Heart right ventricle (tissue), 16 donors: Measurements from ENCODE around the gene ULK4. TPM values are rescaled to one million over a fixed set of nuclear protein-coding genes. Genes with fewer than 3 reads are reported as not detected.

Experiments used
- ATAC-seq, 8 donors: fragments of 200-7000 bp; cut with Tn5 transposase; one replicate each; pipeline ENCODE4 v1.9.1; 2020; ENCODE audit warnings: mild to moderate bottlenecking in 8 of 8, moderate library complexity in 8 of 8, moderate number of reproducible peaks in 1 of 8
- DNase-seq, 2 donors: peaks; one replicate each; pipeline ENCODE4 v3.0.0-alpha.2; 2020
- H3K27ac ChIP-seq, 10 donors: fragments of 200-600 bp; sonication (generic) in 2 of 10; one replicate each; pipeline versions ENCODE4 v1.5.0 to v1.8.0; 2020 to 2022; ENCODE audit warnings: mild to moderate bottlenecking in 3 of 10
- H3K27me3 ChIP-seq, 7 donors: fragments of 200-600 bp; one replicate each; pipeline ENCODE4 v1.8.0; 2021 to 2022; ENCODE audit warnings: mild to moderate bottlenecking in 2 of 7
- H3K36me3 ChIP-seq, 9 donors: fragments of 200-600 bp; sonication (generic) in 1 of 9; one replicate each; pipeline versions ENCODE4 v1.5.0 to v1.8.0; 2020 to 2022; ENCODE audit warnings: mild to moderate bottlenecking in 2 of 9
- H3K4me1 ChIP-seq, 9 donors: fragments of 200-600 bp; sonication (generic) in 1 of 9; one replicate each; pipeline versions ENCODE4 v1.5.0 to v1.8.0; 2020 to 2022; ENCODE audit warnings: mild to moderate bottlenecking in 4 of 9
- H3K4me3 ChIP-seq, 10 donors: fragments of 200-600 bp; sonication (generic) in 2 of 10; one replicate each; pipeline versions ENCODE4 v1.5.0 to v1.8.0; 2020 to 2022; ENCODE audit warnings: mild to moderate bottlenecking in 7 of 10, moderate library complexity in 2 of 10
- H3K9me3 ChIP-seq, 11 donors: fragments of 200-600 bp in 10 of 11; sonication (generic) in 2 of 11; one replicate each; pipeline versions ENCODE4 v1.5.0 to v1.8.0; 2013 to 2022; ENCODE audit warnings: mild to moderate bottlenecking in 2 of 11, control low read depth in 1 of 11, moderate library complexity in 1 of 11
- CTCF ChIP-seq, 9 donors: fragments of 200-600 bp; sonication (generic) in 2 of 9; IDR thresholded peaks; one replicate each; pipeline versions ENCODE4 v1.5.0 to v1.8.0; 2021 to 2022; ENCODE audit warnings: antibody characterized with exemption in 9 of 9, mild to moderate bottlenecking in 5 of 9, moderate library complexity in 1 of 9
- WGBS, 2 donors: extraction: QIAGEN DNeasy Blood & Tissue Kit; methylation state at CpG; one replicate each; pipeline ENCODE4 v1.1.7; 2013; ENCODE audit warnings: inconsistent platforms in 1 of 2; 5-methylcytosine and 5-hydroxymethylcytosine counted together
- intact Hi-C, 10 donors: fragments of 100-400 bp; cut with DNase I; formaldehyde crosslinking; loops; one replicate each; pipeline versions ENCODE4 v1.11.1 to v1.14.2; 2022
- polyA plus RNA-seq, 2 donors: library from polyadenylated mRNA; stranded (reverse); fragments of 200-250 nt; gene quantifications; one replicate each; pipeline ENCODE4 v1.2.3, GENCODE V29; 2013
- total RNA-seq, 10 donors: library from RNA; stranded (reverse); fragmentation: NEBNext Ultra II Directional in 3 of 10; extraction: Animal tissue kit (Norgen Biotek cat#: 25700) in 3 of 10; gene quantifications; one replicate each; pipeline versions ENCODE4 v1.2.1 to v1.2.4, GENCODE V29; 2021 to 2023
- donor health status: Arrhythmogenic right ventricular cardiomyopathy.
- donor health status: ischemic (EF 13 %, LVEDD 7.1; RV severe dilation, severe dysfunction).
- donor health status: healthy with polysubstance abuse.
- donor health status: DM: no; HTN: yes; CAD: no.
- donor health status: DM: no; HTN: no; CAD: no.
- donor health status: ischemic (EF 25% LVEDD 6.9; RV normal size, moderate dysfunction).
- donor health status: ischemic (EF 25% LVEDD 5.7; RV mildly dilated, moderate dysfunction).
- donor health status: healthy.
- donor health status: DM: yes; HTN: yes; CAD: no.
- donor health status: Ischemic cardiomyopathy.
- donor health status: ischemic (EF 35%, LVEDD 5.7; RV mildly dilated, moderate dysfunction).
- donor health status: nonischemic (EF 11% LVEDD 7.7; RV severe dilation, severe dysfunction).
- donor health status: DM: yes; HTN: yes; CAD: no.
- donor health status: PGD.
- donor health status: ischemic (EF 29% LVEDD 5.4; RV normal size, mild dysfunction).
- donor health status: nonischemic (EF 23%, LVEDD 6.1; RV moderate dilation, normal function).

ULK4 gene
- total and polyA plus RNA-seq, 12 donors, result 1.4 to 11.4 (median 2.6) TPM

GRCh38 chr3:41525303-41526064 lies 436.4 kb downstream of the ULK4 start:
- ATAC-seq (peak in 1 of 8 donors; percentile 27), DNase-seq (no peak)
- intact Hi-C loops, result no loop called here
- Histone ChIP-seq H3K9me3 (no peaks in the 10 kb centered on the region), H3K4me1 (peaks cover 0 to 19% (median 6%) of the 10 kb centered on the region in 9 donors), H3K4me3 (no peak overlapping the region), H3K27ac (no peak overlapping the region), H3K27me3 (no peaks in the 10 kb centered on the region), H3K36me3 (no peaks in the 10 kb centered on the region)
- 74 to 79% methylated on average over 6 of the region's 6 CpGs for WGBS, 2 donors
- TF ChIP-seq CTCF (IDR thresholded peaks at IDR 0.05), result no peak

- H3K27me3 ChIP-seq, result no peaks in the 10 kb centered on the region
- whole genome bisulfite sequencing, 2 donors, result 95 to 97% methylated on average over 1 of the region's 1 CpG
- no peaks in the 10 kb centered on the region for H3K36me3 ChIP-seq
- no peak overlapping the region for H3K4me3 ChIP-seq
- intact Hi-C loops, result no loop called here
- ATAC-seq (no peak), DNase-seq (no peak)
- no peaks in the 10 kb centered on the region for H3K9me3 ChIP-seq
- peaks cover 0 to 19% (median 6%) of the 10 kb centered on the region in 9 donors for H3K4me1 ChIP-seq
- H3K27ac ChIP-seq, result no peak overlapping the region
- TF ChIP-seq CTCF (IDR thresholded peaks at IDR 0.05), result no peak
Measured at GRCh38 chr3:41523897-41524296, 438.0 kb downstream of the ULK4 start.

DNA sequence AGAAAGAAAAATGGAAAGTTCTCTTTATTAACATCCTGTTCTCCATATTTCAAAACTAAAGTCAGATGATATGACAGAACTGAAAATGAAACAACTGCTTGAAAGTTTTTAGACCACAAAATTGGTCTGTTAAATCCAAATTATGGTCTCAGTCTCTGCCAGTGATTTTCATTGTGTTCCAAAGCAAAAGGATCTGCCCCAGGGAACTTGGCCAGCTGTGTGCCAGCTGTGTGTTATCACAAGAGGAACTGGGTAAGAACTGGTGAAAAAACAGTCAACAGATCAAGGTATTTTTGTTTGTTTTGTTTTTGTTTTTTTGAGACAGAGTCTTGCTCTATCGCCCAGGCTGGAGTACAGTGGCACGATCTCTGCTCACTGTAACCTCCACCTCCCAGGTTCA lies 439.3 kb downstream of the ULK4 start:
- no peak for DNase-seq
- H3K36me3 ChIP-seq, result no peaks in the 10 kb centered on the region
- no peak overlapping the region for H3K4me3 ChIP-seq
- ATAC-seq, result no peak
- H3K27ac ChIP-seq, result peak overlapping the region in 1 of 10 donors; percentile 54
- no peaks in the 10 kb centered on the region for H3K27me3 ChIP-seq
- H3K4me1 ChIP-seq, result peaks cover 0 to 19% (median 6%) of the 10 kb centered on the region in 9 donors
- intact Hi-C loops, result no loop called here
- peaks cover 0 to under 1% (median 0%) of the 10 kb centered on the region in 11 donors for H3K9me3 ChIP-seq
- no peak for TF ChIP-seq CTCF (IDR thresholded peaks at IDR 0.05)
- WGBS, 2 donors, result 96 to 97% methylated on average over 2 of the region's 2 CpGs

- Histone ChIP-seq H3K4me3 (no peak overlapping the region), H3K36me3 (no peaks in the 10 kb centered on the region), H3K9me3 (peaks cover 0 to 3% (median 0%) of the 10 kb centered on the region in 11 donors), H3K4me1 (peaks cover 0 to 17% (median 6%) of the 10 kb centered on the region in 9 donors), H3K27ac (no peak overlapping the region), H3K27me3 (no peaks in the 10 kb centered on the region)
- DNase-seq (no peak), ATAC-seq (no peak)
- 92 to 94% methylated on average over 1 of the region's 1 CpG for WGBS, 2 donors
- intact Hi-C loops, result no loop called here
- TF ChIP-seq CTCF (IDR thresholded peaks at IDR 0.05), result no peak
Measured at GRCh38 chr3:41521010-41521655, 440.8 kb downstream of the ULK4 start.
